Activated CD4-positive, alpha-beta T cell treated with anti-CD3 and anti-CD28 coated beads for 24 hours (primary cell): ENCODE data around the gene KLK6.
"Not testable (repeated sequence)": the region's sequence is repeated elsewhere in the genome, so short reads cannot be mapped to it uniquely, and the experiment has no call there.

Source experiments
- DNase-seq, 2 donors: peaks; one replicate each; pipeline ENCODE4 v3.0.0-alpha.2; 2020; ENCODE audit warnings: low read depth in 2 of 2

KLK6 gene

DNA sequence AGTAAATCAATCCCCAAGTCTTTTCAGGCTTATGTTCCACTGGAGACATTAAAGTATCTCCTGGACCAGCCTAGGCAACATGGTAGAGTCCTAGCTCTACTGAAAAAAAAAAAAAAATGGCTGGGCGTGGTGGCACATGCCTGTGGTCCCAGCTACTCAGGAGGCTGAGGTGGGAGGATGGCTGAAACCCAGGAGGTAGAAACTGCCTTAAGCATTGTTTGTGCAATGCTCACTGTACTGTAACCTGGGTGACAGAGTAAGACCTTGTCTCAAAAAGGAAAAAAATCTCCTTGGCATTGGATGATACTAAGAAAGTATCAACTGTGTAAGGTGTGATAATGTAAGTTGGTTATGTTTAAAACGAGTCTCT, 23.3 kb upstream of the KLK6 start:
- DNase-seq: no peak

DNA sequence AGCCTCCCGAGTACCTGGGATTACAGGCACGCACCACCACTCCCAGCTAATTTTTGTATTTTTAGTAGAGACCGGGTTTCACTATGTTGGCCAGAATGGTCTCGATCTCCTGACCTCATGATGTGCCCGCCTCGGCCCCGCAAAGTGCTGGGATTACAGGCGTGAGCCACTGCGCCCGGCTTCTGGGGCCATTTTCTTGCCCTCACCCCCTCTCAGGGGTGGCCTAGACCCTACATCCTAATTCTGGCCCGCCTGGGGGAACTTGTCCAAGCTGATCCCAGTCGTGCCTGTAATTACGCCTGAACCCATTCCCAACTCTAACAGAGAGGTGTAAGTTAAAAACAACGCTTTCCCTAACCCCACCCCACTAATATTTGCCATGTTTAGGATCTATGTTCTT, 15.0 kb upstream of the KLK6 start:
- not testable (repeated sequence) for DNase-seq

DNA sequence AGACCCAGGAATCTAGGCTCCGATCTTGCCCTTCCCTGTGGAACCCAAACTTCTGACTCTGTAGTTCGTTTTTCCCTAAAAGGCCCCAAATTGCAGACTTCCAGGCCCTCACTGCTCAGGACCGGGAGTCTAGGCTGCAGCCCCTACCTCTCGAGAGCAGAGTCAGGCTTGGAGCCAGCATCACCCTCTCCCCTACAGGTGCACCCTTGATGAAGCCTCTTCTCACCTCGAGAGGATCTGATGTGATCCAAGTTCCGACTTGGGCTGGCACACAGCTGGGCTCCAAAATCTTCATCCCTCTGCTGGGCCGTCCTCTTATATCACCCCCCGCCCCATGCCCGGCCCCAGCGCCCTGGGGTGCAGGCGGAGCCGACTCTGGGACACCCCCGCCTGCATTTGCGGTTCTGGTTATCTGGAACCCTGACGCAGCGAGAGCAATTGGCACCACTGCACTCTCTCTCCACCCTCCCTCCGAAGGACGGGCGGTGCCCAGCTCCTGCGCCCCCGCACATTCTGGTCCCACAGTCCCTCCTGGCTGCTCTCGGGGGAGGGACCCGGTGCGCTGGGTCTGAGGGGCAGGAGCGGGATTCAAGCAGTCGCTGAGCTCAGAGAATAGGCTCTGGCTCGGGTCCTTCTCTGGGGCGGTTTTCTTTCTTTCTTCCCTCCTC, 14.4 kb upstream of the KLK6 start, which contains the start of gene KLK7:
TSS of gene KLK7 (minus strand) at position 293 of the 668 bp plus-strand sequence. CDS start 1,518 bp downstream, outside the sequence.
- no peak for DNase-seq

DNA sequence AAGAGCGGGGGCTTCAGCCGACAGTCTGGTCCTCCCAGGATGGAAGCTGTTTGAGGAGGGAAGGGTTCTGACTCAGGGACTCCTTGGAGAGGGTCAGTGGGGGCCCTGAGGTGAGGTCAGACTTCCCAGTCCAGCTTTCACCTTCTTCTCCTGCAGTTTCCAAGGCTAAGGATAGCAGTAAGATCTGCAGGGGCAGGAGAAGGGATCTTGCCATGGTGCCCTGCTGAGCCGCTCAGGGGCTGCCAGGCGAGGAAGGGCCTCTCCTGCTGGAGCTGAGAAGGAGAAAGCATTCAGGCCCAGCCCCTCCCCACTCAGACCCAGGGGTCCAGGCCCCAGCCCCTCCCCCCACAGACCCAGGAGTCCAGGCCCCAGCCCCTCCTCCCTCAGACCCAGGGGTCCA, 12.8 kb upstream of the KLK6 start:
- no peak for DNase-seq

DNA sequence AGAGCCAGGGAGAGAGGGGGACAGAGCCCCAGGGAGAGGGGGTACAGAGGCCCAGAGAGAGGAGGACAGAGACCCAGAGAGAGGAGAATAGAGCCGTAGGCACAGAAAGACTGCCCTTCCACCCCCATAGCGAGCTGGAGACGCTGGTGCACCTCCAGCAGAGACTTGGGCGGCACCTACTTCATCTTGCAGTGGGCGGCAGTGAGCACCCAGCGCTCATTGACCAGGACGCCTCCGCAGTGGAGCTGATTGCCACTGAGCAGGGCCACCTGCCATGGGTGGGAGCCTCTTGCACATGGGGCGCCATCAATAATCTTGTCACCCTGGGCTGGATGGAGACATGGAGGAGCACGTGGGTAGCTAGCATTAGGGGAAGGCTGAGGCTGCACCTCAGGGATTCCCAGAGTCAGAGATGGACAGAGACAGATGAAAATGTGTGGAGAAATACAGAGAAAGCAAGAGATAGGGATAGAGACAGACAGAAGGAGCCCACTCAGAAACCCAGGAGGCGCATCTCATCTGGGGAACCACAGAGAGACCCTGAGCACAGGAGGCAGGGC, 12.3 kb upstream of the KLK6 start:
- no peak for DNase-seq

DNA sequence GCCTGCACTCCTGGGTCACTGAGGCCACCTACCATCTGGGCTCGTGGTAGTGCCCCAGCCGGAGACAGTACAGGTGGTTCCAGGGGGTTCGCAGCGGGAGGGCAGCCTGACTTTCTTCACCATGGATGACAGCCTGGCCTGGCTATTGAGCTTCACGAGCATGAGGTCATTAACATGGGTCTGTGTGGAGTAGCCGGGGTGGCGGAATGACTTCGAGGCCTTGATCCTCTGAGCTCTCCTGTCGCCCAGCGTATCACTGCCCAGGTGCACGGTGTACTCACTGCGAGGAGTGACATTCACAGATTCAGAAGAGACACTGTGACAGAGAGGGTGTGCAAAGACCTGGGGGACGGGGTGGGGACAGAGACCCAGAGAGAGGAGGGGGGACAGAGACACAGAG, 10.8 kb upstream of the KLK6 start:
- no peak for DNase-seq

DNA sequence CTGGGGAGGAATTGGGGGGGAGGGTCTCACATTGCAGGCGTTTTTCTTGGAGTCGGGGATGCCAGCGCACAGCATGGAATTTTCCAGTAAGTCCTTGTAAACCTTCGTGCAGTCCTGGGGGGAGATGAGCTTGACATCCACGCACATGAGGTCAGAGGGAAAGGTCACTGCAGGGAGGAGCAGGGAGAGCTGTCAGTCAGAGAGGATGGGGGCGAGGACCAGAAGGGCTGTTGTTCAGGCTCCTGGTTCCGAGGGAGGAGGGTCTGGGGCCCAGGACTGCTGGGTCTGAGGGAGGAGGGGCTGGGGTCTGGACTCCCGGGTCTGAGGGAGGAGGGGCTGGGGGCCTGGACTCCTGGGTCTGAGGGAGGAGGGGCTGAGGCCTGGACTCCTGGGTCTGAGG, 10.4 kb upstream of the KLK6 start:
- DNase-seq: no peak

DNA sequence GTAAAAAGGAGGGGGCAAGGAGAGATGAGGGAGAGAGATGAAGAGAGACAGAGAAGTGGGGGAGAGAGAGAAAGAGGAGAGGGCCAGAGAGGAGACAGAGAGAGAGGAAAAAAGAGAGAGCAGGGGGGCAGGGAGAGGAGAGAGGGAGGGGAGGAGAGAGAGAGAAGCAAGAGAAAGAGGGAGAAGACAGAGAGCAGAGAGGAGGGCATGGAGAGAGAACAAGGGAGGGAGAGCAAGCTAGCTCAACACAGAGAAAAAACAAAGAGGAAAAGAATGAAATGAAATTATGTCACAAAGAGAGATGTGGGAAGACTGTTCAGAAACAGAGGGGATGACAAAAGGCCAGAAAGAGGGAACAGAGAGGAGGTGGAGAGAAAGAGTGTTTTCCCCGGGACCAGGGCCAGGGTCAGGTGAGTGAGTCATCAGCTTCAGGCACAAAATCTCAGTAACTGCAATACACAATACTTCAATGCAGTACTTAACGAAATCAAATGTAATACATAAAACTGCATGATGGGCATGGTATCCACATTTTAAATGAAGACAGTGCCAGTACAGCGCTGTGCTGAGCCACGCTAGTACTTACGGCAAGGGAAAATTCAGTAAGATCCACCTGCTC, 9.5 kb upstream of the KLK6 start:
- no peak for DNase-seq

DNA sequence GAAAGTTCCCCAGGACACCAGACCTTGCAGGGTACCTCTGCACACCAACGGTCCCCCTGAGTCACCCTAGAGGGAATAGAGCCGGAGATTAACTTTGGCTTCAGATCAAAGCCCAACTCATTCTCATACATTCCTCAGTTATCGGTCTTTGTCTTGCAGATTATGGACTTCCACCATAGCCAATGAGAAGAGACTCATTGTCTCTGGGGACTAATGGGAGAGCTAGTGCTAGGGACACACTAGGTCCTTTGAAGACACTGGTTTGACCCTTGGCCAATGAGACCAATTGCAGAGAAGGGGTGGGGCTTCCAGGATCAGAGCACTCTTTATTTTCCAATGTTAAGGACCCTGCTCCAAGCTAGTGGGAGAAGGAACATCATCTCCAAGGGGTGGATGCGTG, 8.2 kb upstream of the KLK6 start:
- DNase-seq: no peak

DNA sequence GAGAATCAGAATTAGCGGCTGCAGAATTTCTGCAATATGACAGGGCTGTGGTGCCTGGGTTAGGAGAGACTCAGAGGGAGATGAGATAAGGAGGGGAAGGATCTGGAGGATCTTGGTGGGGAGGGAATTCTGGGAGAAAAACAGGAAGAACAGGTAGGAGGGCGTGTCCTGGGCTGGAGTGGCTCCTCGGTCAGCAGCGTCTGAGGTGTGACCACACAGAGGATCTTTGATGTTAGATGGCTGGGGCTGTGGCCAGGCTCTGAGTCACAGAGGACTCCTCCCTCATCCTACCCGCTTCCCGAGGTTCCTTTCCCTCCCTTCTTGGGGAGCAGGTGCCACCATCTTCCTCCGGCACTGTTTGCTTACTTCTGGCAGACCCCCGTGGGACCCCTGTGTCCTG, 6.4 kb upstream of the KLK6 start:
- no peak for DNase-seq

DNA sequence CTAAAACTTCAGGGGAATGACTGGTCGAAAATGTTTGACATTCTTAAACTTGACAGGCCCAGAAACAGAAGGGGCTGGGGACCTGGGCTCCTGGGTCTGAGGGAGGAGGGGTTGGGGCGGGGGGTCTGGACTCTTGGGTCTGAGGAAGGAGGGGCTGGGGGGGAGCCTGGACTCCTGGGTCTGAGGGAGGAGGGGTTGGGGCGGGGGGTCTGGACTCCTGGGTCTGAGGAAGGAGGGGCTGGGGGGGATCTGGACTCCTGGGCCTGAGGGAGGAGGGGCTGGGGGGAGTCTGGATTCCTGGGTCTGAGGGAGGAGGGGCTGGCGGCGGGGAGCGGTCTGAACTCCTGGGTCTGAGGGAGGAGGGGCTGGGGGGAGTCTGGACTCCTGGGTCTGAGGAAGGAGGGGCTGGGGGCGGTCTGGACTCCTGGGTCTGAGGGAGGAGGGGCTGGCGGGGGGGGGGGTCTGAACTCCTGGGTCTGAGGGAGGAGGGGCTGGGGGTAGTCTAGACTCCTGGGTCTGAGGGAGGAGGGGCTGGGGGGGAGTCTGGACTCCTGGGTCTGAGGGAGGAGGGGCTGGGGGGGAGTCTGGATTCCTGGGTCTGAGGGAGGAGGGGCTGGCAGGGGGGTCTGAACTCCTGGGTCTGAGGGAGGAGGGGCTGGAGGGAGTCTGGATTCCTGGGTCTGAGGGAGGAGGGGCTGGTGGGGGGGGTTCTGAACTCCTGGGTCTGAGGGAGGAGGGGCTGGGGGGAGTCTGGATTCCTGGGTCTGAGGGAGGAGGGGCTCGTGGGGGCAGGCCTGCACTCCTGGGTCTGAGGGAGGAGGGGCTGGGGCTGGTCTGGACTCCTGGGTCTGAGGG, 5.5 kb upstream of the KLK6 start:
- DNase-seq: no peak

DNA sequence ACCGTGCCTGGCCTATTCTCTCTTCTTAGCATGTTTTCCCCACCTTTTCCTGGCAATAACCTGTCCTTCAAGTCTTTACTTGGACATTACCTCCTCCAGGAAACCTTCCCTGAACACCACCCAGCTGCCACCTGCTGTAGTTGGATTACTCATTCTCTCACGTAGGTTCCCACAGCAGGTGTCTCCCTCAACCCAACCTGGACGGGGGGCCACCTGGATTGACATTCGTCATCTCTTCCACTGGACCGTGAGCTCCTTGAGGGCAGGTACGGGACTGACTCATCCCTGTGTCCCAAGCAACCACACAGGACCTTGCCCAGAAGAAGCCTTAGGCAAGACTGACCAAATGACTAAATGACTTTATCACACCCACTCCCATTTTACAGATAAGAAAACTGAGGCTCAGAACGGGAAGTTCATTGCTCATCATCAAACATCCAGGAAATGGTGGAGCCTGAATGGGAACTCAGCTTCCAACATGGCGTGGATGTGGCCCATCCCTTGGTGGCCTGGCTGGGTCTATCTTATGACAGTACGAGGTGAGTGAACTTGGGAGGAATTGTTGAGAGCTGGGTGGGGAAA, 3.5 kb upstream of the KLK6 start:
- DNase-seq: no peak

DNA sequence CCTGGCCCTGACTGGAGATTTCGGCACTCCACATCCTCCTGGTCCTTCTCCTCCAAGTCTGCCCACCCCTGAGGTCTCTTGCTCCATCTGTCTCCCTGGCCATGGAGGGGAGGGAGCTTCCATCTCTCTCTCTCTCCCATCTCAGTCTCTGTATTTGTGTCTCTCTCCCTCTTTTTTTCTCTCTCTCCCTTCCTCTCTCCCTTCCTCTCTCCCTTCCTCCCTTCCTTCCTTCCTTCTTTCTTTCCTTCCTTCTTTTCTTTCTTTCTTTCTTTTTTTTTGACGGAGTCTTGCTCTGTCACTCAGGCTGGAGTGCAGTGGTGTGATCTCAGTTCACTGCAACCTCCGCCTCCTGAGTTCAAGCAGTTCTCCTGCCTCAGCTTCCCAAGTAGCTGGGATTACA, 419 bp upstream of the KLK6 start:
- DNase-seq: not testable (repeated sequence)

DNA sequence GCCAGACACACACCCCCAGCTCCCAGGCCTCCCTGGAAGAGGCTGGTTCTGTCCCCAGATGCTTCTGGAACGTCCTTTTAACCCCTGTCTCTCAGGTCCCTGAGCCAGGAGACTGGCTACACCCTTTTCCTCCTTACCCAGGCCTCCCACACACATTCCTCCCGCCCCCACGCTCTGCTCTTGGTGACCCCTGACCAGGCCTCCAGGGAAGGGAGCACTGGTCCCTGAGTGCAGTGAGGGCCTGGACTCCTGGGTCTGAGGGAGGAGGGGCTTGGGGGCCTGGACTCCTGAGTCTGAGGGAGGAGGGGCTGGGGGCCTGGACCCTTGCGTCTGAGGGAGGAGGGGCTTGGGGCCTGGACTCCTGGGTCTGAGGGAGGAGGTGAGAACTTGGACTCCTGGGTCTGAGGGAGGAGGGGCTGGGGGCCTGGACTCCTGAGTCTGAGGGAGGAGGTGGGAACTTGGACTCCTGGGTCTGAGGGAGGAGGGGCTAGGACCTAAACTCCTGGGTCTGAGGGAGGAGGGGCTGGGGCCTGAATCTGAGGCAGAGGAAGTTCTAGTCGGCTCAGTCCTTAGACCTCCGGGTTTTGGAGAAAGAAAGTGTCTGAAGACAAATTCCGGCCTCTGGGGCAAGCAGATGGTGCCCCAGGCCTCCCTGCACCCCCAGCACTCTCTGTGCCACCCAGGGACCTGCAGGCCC, 527 bp downstream of the KLK6 start:
- DNase-seq: no peak

DNA sequence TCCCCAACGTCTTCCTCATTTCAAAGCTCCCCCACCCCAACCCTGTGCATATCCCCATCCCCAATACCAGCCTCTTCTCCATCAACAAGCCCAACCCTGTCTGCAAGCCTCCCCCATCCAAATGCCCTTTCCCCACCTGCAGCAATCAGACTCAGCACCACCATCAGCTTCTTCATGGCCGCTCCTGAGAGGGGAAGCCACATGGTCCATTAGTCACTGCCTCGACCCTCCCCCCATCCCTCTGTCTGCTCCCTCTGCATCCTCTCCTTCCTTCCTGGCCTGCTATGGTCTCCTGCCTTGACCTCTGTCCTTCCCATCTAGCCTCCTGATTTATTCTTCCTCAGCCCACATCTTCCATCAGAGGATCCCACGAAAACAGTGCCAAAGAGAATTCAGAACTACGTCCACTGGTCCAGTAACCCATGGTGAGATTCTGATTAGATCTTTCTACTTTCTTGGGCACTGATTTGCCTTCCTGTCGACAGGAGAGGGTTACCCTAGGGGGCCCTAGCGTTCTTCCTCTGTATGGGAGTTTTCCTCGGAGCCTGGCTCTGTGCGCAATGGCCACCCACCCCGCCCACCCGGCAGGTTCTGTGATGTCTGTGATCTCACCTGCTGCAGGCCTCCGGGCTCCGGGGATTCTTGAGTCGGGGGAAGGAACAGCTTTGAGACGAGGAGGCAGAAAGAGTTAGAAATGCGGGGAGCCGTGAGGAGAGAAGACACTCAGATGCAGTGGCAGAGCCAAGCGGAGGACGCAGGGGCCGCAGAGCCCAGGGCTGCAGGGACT, 1.3 kb downstream of the KLK6 start:
- no peak for DNase-seq

DNA sequence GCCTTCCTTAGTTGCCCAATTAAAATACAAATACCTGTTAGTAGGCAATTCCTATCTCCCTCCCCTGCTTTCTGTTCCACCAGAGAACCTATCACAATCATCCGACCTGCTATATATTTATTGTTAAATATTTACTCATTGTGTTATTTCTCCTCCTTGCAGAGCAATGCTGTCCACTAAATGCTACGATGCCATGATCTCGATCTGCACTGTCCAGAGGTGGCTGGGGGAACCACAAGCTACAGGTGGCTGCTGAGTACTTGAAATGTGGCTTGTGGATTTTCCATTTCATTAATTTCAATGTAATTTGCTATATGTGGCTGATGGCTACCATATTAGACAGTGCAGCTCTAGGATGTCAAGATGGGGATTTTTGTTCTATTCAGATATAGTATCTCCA, 5.1 kb downstream of the KLK6 start:
- DNase-seq: no peak

DNA sequence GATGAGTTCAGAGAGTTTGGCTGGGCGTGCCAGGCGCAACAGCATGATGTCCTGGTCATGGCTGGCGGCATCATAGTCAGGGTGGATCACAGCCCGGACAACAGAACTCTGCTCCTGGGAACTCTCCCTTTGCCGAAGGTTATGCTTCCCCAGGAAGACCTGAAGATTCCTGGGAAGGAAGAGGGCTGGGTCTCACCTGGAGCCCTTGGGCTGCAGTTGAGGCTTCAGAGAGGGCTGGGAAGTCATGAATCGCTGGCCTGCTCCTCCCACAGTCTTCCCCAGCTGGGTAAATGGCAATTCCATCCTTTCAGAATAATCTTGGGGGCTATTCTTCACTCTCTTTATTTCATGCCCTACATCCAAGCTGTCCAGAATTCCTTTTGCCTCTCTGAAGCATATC, 6.0 kb downstream of the KLK6 start:
- DNase-seq: no peak

DNA sequence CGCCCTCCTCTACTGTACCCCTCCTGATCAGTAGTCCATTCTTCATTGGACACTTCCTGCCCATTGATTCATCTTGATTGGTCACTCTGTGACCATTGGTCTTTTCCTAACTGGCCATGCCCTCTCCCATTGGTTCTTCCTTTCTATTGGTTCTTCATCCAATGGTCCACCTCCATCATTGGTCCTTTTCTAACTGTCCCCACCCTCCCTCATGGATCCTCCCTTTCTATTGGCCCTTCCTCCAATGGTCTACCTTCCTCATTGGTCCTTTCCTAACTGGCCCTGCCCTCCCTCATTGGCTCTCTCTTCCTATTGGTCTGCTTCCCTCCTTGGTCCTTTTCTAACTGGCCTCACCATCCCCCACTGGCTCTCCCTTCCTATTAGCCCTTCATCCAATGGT, 7.1 kb downstream of the KLK6 start:
- DNase-seq: no peak

DNA sequence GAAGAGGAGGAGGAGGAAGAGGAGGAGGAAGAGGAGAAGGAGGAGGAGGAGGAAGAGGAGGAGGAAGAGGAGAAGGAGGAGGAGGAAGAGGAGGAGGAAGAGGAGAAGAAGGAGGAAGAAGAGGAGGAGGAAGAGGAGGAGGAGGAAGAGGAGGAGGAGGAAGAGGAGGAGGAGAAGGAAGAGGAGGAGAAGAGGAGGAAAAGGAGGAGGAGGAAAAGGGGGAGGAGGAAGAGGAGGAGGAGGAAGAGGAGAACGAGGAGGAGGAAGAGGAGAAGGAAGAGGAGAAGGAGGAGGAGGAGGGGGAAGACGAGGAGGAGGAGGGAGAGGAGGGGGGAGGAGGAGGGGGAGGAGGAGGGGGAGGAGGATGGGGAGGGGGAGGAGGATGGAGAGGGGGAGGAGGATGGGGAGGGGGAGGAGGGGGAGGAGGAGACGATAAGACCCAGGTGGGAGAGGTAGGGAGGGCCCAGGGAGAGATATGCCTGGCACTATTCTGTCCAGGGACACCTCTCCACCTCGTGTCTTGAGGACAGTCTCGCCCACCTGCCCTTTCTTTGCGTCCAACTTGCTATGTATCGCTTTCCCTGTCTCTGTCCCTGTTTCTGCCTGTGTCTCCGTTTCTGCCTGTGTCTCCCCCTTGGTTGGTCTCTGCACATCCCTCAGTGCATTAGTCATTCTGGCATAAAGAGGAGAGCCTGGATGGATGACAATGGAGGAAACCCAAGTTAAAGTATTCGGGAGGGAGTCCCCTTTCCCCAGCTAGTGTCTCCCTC, 9.5 kb downstream of the KLK6 start:
- DNase-seq: no peak

DNA sequence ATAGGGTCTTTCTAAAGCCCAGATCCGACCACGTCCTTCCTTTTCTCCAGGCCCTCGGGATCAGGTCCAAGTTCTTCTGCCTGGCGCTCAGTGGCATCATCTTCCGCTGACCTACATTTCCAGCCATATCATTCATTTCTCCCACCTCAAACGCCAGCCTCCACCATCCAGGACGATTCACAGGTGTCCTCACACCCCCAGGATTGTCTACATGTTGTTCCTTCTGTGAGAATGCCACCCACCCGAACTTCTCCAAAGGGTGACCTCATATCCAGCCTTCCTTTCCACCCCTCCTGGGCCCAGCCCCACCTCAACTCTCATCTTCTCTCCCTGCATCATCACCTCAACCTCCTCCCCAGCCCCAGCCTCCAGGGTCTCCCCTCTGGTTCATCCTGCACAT, 11.8 kb downstream of the KLK6 start:
- no peak for DNase-seq
